ENCODE results near the gene LRP10.

Gene LRP10

GRCh38 chr14:22925513-22925912 is 54.0 kb downstream of the LRP10 start:
- Histone ChIP-seq H3K9me3 (ENCODE audit: control insufficient read depth, low read length) (no peaks in the 10 kb centered on the region), H3K4me3 (ENCODE audit: extremely low read depth, insufficient read depth, low read length, poor library complexity, severe bottlenecking) (no peak overlapping the region), H3K27ac (ENCODE audit: low read depth, low read length, severe bottlenecking) (no peak overlapping the region), H3K4me1 (ENCODE audit: control insufficient read depth, insufficient read depth, low read length, poor library complexity, severe bottlenecking) (peaks cover 9% of the 10 kb centered on the region), H3K36me3 (ENCODE audit: control insufficient read depth, insufficient read depth, low read length) (peaks cover 64% of the 10 kb centered on the region)
- WGBS, 2 experiments (ENCODE audit: insufficient coverage in 2 of 2): 90 to 92% methylated on average over 7 of the region's 8 CpGs

- whole genome bisulfite sequencing, 2 experiments (ENCODE audit: insufficient coverage in 2 of 2): 92 to 95% methylated on average over 2 of the region's 4 CpGs
- peaks cover 9% of the 10 kb centered on the region for H3K4me1 ChIP-seq (ENCODE audit: control insufficient read depth, insufficient read depth, low read length, poor library complexity, severe bottlenecking)
- no peak overlapping the region for H3K27ac ChIP-seq (ENCODE audit: low read depth, low read length, severe bottlenecking)
- peaks cover 56% of the 10 kb centered on the region for H3K36me3 ChIP-seq (ENCODE audit: control insufficient read depth, insufficient read depth, low read length)
- H3K4me3 ChIP-seq (ENCODE audit: extremely low read depth, insufficient read depth, low read length, poor library complexity, severe bottlenecking): no peak overlapping the region
- no peaks in the 10 kb centered on the region for H3K9me3 ChIP-seq (ENCODE audit: control insufficient read depth, low read length)
Measured at GRCh38 chr14:22926316-22926715, 54.8 kb downstream of the LRP10 start.

- peaks cover 36% of the 10 kb centered on the region for H3K36me3 ChIP-seq (ENCODE audit: control insufficient read depth, insufficient read depth, low read length)
- H3K4me1 ChIP-seq (ENCODE audit: control insufficient read depth, insufficient read depth, low read length, poor library complexity, severe bottlenecking): peaks cover 3% of the 10 kb centered on the region
- 18 to 30% methylated on average over 11 of the region's 12 CpGs for WGBS, 2 experiments (ENCODE audit: insufficient coverage in 2 of 2)
- no peaks in the 10 kb centered on the region for H3K9me3 ChIP-seq (ENCODE audit: control insufficient read depth, low read length)
- H3K4me3 ChIP-seq (ENCODE audit: extremely low read depth, insufficient read depth, low read length, poor library complexity, severe bottlenecking): peak overlapping the region; percentile 78
- peak overlapping the region; percentile 83 for H3K27ac ChIP-seq (ENCODE audit: low read depth, low read length, severe bottlenecking)
Measured at GRCh38 chr14:22928237-22929103, 56.9 kb downstream of the LRP10 start.

- 0% methylated on average over 30 to 48 of the region's 51 CpGs for WGBS, 2 experiments (ENCODE audit: insufficient coverage in 2 of 2)
Measured at GRCh38 chr14:22929104-22929960, 57.8 kb downstream of the LRP10 start, which contains the start of gene PRMT5. Gene PRMT5 (minus strand): TSS chr14:22929376. CDS start chr14:22929361, 15 bp downstream.

GRCh38 chr14:22929961-22930364 is 58.4 kb downstream of the LRP10 start:
- peak overlapping the region; percentile 69 for H3K27ac ChIP-seq (ENCODE audit: low read depth, low read length, severe bottlenecking)
- peaks cover 3% of the 10 kb centered on the region for H3K4me1 ChIP-seq (ENCODE audit: control insufficient read depth, insufficient read depth, low read length, poor library complexity, severe bottlenecking)
- H3K9me3 ChIP-seq (ENCODE audit: control insufficient read depth, low read length): no peaks in the 10 kb centered on the region
- 25 to 27% methylated on average over 1 of the region's 2 CpGs for WGBS, 2 experiments (ENCODE audit: insufficient coverage in 2 of 2)
- peaks cover 21% of the 10 kb centered on the region for H3K36me3 ChIP-seq (ENCODE audit: control insufficient read depth, insufficient read depth, low read length)
- H3K4me3 ChIP-seq (ENCODE audit: extremely low read depth, insufficient read depth, low read length, poor library complexity, severe bottlenecking): peak overlapping the region; percentile 44

More at GRCh38 chr14:22929104-22929960, 57.8 kb downstream of the LRP10 start, which contains the start of gene PRMT5:
- Histone ChIP-seq H3K36me3 (ENCODE audit: control insufficient read depth, insufficient read depth, low read length) (peaks cover 27% of the 10 kb centered on the region), H3K4me1 (ENCODE audit: control insufficient read depth, insufficient read depth, low read length, poor library complexity, severe bottlenecking) (peaks cover 3% of the 10 kb centered on the region), H3K27ac (ENCODE audit: low read depth, low read length, severe bottlenecking) (peak within 1 kb of the TSS; percentile 83), H3K9me3 (ENCODE audit: control insufficient read depth, low read length) (no peaks in the 10 kb centered on the region), H3K4me3 (ENCODE audit: extremely low read depth, insufficient read depth, low read length, poor library complexity, severe bottlenecking) (peak within 1 kb of the TSS; percentile 78)

Data from mesodermal cell (in vitro differentiated cells).